ENCODE measurements around the gene ANKRD6.

Gene ANKRD6

GRCh38 chr6:89510393-89510792 is 77.4 kb downstream of the ANKRD6 start:
- H3K4me3 ChIP-seq (replicated peaks; ENCODE audit: low read depth, low read length) = no peak overlapping the region
- TF ChIP-seq CTCF (IDR thresholded peaks at IDR 0.05; ENCODE audit: low read length, missing control alignments) = no peak
- DNase-seq (ENCODE audit: low read depth) = no peak

- H3K4me3 ChIP-seq (replicated peaks; ENCODE audit: low read depth, low read length) = no peak overlapping the region
- no peak for TF ChIP-seq CTCF (IDR thresholded peaks at IDR 0.05; ENCODE audit: low read length, missing control alignments)
- no peak for DNase-seq (ENCODE audit: low read depth)
Measured at GRCh38 chr6:89518352-89519055, 85.6 kb downstream of the ANKRD6 start.

GRCh38 chr6:89520736-89521135 is 87.8 kb downstream of the ANKRD6 start:
- TF ChIP-seq CTCF (IDR thresholded peaks at IDR 0.05; ENCODE audit: low read length, missing control alignments) = no peak

GRCh38 chr6:89522778-89523177 is 89.8 kb downstream of the ANKRD6 start:
- TF ChIP-seq CTCF (IDR thresholded peaks at IDR 0.05; ENCODE audit: low read length, missing control alignments) = no peak
- DNase-seq (ENCODE audit: low read depth) = no peak

More at GRCh38 chr6:89520736-89521135, 87.8 kb downstream of the ANKRD6 start:
- no peak for DNase-seq (ENCODE audit: low read depth)
- no peak overlapping the region for H3K4me3 ChIP-seq (replicated peaks; ENCODE audit: low read depth, low read length)

GRCh38 chr6:89525786-89526562 is 93.0 kb downstream of the ANKRD6 start:
- DNase-seq (ENCODE audit: low read depth) = no peak
- no peak overlapping the region for H3K4me3 ChIP-seq (replicated peaks; ENCODE audit: low read depth, low read length)
- TF ChIP-seq CTCF (IDR thresholded peaks at IDR 0.05; ENCODE audit: low read length, missing control alignments) = no peak

More at GRCh38 chr6:89522778-89523177, 89.8 kb downstream of the ANKRD6 start:
- no peak overlapping the region for H3K4me3 ChIP-seq (replicated peaks; ENCODE audit: low read depth, low read length)

- no peak overlapping the region for H3K4me3 ChIP-seq (replicated peaks; ENCODE audit: low read depth, low read length)
- no peak for DNase-seq (ENCODE audit: low read depth)
- TF ChIP-seq CTCF (IDR thresholded peaks at IDR 0.05; ENCODE audit: low read length, missing control alignments) = no peak
Measured at GRCh38 chr6:89526563-89526869, 93.6 kb downstream of the ANKRD6 start.

Data from fibroblast of pulmonary artery (primary cell).